Fibroblast of the aortic adventitia (primary cell): ENCODE measurements around the gene TNKS2. TPM values are rescaled to one million over a fixed set of nuclear protein-coding genes. Genes with fewer than 3 reads are reported as not detected.
"Not testable (repeated sequence)": the region's sequence is repeated elsewhere in the genome, so short reads cannot be mapped to it uniquely, and the experiment has no call there.

ENCODE experiments used
- DNase-seq: peaks from one replicate; pipeline ENCODE4 v3.0.0-alpha.2; 2010; ENCODE audit warnings: low read depth
- H3K4me3 ChIP-seq: 2 replicates; pipeline ENCODE4 v1.5.1; 2011; ENCODE audit warnings: low read depth, mild to moderate bottlenecking, control low read depth, low read length, moderate library complexity
- CTCF ChIP-seq: IDR thresholded peaks from 2 replicates; pipeline ENCODE4 v1.5.1; 2011; ENCODE audit warnings: mild to moderate bottlenecking, low read length, control low read depth, inconsistent platforms; ENCODE audit not compliant: insufficient read depth
- total RNA-seq: library from RNA; depleted of rRNA; stranded (reverse); fragments of >200 nt; gene quantifications from 2 replicates; pipeline ENCODE4 v1.2.3, GENCODE V29; 2012; ENCODE audit warnings: low replicate concordance

The TNKS2 gene
- total RNA-seq, 1 donor = 51.2 TPM

- TF ChIP-seq CTCF = no peak
- no peak for DNase-seq
- no peak overlapping the region for H3K4me3 ChIP-seq
These were observed 94.8 kb downstream of the TNKS2 start for GRCh38 chr10:91893051-91893450.

GRCh38 chr10:91894261-91894685 lies 96.0 kb downstream of the TNKS2 start:
- H3K4me3 ChIP-seq, DNase-seq: not testable (repeated sequence)

- no peak overlapping the region for H3K4me3 ChIP-seq
- no peak for DNase-seq
- TF ChIP-seq CTCF = no peak
These were observed 98.1 kb downstream of the TNKS2 start for GRCh38 chr10:91896212-91896756.

GRCh38 chr10:91897421-91897820 lies 99.2 kb downstream of the TNKS2 start:
- no peak for DNase-seq
- no peak overlapping the region for H3K4me3 ChIP-seq
- no peak for TF ChIP-seq CTCF

- peak; percentile 91 for DNase-seq
- H3K4me3 ChIP-seq = no peak overlapping the region
- no peak for TF ChIP-seq CTCF
These were observed 103.8 kb downstream of the TNKS2 start for GRCh38 chr10:91901784-91902677.

GRCh38 chr10:91907033-91907594 lies 108.9 kb downstream of the TNKS2 start:
- no peak for TF ChIP-seq CTCF
- peak overlapping the region; percentile 18 for H3K4me3 ChIP-seq
- peak; percentile 28 for DNase-seq

GRCh38 chr10:91907914-91908336 lies 109.7 kb downstream of the TNKS2 start:
- H3K4me3 ChIP-seq = peak overlapping the region; percentile 81
- peak; percentile 10 for DNase-seq
- no peak for TF ChIP-seq CTCF
